Vagina (tissue), 2 donors: ENCODE results near the gene EHD2. TPM values are rescaled to one million over a fixed set of nuclear protein-coding genes. Genes with fewer than 3 reads are reported as not detected.

Source experiments
- DNase-seq, 2 donors: peaks; one replicate each; pipeline ENCODE4 v3.0.0-alpha.2; 2017; ENCODE audit errors: extremely low spot score in 2 of 2
- H3K27ac ChIP-seq: fragments of 200-600 bp; sonication (generic); one replicate; pipeline ENCODE4 v1.5.1; 2019
- H3K27me3 ChIP-seq: fragments of 200-600 bp; sonication (generic); one replicate; pipeline ENCODE4 v1.5.1; 2019
- H3K36me3 ChIP-seq, 2 donors: fragments of 200-600 bp; sonication (generic); one replicate each; pipeline ENCODE4 v1.5.1; 2017 to 2019
- H3K4me1 ChIP-seq: fragments of 200-600 bp; sonication (generic); one replicate; pipeline ENCODE4 v1.5.1; 2019
- H3K4me3 ChIP-seq, 2 donors: fragments of 200-600 bp; sonication (generic); 1 replicate in 1 of 2; 2 replicates in 1 of 2; pipeline ENCODE4 v1.5.1; 2016 to 2019
- H3K9me3 ChIP-seq: fragments of 200-600 bp; sonication (generic); one replicate; pipeline ENCODE4 v1.5.1; 2019
- POLR2A ChIP-seq, 2 donors: fragments of 450-650 bp; IDR thresholded peaks; one replicate each; pipeline ENCODE4 v1.6.1; 2017; ENCODE audit warnings: antibody characterized with exemption in 2 of 2, mild to moderate bottlenecking in 2 of 2, moderate library complexity in 2 of 2
- POLR2AphosphoS5 ChIP-seq, 2 donors: sonication (generic); formaldehyde crosslinking; IDR thresholded peaks; one replicate each; pipeline ENCODE4 v1.9.0; 2017; ENCODE audit warnings: antibody characterized with exemption in 2 of 2, mild to moderate bottlenecking in 2 of 2, low read depth in 1 of 2; ENCODE audit not compliant: insufficient read depth in 1 of 2
- intact Hi-C: fragments of 100-400 bp; cut with DNase I; formaldehyde crosslinking; loops from one replicate; pipeline ENCODE4 v1.15.1; 2023
- total RNA-seq: library from RNA; depleted of rRNA; stranded (reverse); fragments of >200 nt; gene quantifications from one replicate; pipeline ENCODE4 v1.2.3, GENCODE V29; 2016
- TF ChIP-seq, protein P1 (sequence below), 3 experiments: fragments of 450-650 bp in 2 of 3; fragments of 200-600 bp in 1 of 3; sonication (generic) in 1 of 3; IDR thresholded peaks; one replicate each; pipeline ENCODE4 v1.5.1; 2017 to 2019; ENCODE audit warnings: antibody characterized with exemption in 3 of 3, mild to moderate bottlenecking in 2 of 3, moderate library complexity in 2 of 3

Gene EHD2
- total RNA-seq, 1 donor from 2014 or later = 125 TPM

DNA sequence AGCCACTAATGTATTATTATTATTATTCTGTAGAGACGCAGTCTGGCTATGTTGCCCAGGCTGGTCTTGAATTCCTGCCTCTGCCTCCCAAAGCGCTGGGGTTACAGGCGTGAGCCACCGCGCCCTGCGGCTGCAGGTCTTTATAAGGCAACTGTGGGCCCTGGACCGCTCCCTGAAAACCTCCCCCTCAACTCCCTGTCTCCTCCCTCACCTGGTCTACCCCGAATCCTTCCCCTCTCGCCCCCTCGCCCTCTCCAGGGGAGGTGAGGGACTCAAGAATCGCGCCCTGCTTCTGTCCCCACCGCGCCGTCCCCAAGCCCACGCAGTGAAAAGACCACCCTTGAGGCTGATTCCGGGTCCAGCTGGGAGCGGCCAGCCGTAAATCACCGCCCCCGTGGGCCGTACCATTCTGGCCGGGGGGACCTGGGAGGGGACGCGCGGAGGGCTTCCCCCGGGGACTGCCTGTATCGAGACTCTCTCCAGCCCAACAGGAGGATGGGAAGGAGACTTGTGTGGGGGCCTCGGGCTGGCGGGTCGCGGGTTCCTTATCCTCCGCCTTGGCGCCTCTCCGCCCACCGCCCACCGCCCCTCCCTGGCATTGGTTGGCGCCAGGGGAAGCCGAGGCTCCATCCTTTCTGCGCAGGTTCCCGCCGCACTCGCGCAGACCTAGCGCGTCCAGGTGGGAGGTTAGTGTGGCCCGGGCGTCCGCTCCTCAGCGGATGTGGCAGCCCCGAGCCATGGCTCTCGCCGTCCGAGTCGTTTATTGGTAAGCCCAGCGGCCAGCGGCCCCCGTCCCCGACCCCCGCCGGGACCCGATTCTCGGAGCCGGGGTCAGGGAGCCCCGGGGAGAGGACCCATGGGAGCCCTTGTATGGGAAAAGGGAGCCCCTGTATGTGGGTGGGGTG, 65.1 kb downstream of the EHD2 start, which contains the start of gene SELENOW:
TSS of gene SELENOW (plus strand) at position 655 of the 905 bp plus-strand sequence. CDS start at position 738, 83 bp downstream.
- Histone ChIP-seq H3K36me3 (peaks cover 0 to 15% of the 10 kb centered on the region in 2 donors), H3K27ac (peak within 1 kb of the TSS; percentile 99), H3K27me3 (no peaks in the 10 kb centered on the region), H3K9me3 (no peaks in the 10 kb centered on the region), H3K4me3 (peak within 1 kb of the TSS; percentile 86), H3K4me1 (peaks cover 47% of the 10 kb centered on the region)
- TF ChIP-seq, protein P1, sequence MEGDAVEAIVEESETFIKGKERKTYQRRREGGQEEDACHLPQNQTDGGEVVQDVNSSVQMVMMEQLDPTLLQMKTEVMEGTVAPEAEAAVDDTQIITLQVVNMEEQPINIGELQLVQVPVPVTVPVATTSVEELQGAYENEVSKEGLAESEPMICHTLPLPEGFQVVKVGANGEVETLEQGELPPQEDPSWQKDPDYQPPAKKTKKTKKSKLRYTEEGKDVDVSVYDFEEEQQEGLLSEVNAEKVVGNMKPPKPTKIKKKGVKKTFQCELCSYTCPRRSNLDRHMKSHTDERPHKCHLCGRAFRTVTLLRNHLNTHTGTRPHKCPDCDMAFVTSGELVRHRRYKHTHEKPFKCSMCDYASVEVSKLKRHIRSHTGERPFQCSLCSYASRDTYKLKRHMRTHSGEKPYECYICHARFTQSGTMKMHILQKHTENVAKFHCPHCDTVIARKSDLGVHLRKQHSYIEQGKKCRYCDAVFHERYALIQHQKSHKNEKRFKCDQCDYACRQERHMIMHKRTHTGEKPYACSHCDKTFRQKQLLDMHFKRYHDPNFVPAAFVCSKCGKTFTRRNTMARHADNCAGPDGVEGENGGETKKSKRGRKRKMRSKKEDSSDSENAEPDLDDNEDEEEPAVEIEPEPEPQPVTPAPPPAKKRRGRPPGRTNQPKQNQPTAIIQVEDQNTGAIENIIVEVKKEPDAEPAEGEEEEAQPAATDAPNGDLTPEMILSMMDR (IDR thresholded peaks at IDR 0.05) = no peak
- TF ChIP-seq POLR2A (IDR thresholded peaks at IDR 0.05) = peak in 1 of 2 donors; percentile 95
- TF ChIP-seq POLR2AphosphoS5 (IDR thresholded peaks at IDR 0.05; ENCODE audit: insufficient read depth in 1 of 2, low read depth in 1 of 2) = peak; percentile 89 to 99
- intact Hi-C loops = no loop called here
- no peak for DNase-seq

DNA sequence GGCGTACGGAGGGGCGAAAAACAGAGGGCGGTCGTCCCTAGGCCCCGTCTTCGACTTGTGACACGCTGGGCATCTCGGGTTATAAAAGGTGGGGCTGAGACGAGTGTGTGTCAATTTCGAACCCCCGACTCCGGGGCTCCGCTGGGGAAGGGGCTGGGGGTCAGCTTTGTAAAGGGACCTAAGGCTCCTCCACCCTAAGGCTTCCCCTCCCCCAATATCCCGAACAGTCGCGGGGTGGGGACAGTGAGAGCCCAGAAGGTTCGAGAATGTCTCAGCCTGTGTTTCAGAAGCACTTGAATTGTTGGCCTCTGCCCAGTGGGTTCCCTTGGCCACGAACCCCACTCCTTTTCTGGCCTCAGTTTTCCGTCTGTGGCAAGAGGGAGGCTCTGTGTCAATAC, 65.7 kb downstream of the EHD2 start:
- peak overlapping the region; percentile 99 for H3K27ac ChIP-seq
- peaks cover 47% of the 10 kb centered on the region for H3K4me1 ChIP-seq

DNA sequence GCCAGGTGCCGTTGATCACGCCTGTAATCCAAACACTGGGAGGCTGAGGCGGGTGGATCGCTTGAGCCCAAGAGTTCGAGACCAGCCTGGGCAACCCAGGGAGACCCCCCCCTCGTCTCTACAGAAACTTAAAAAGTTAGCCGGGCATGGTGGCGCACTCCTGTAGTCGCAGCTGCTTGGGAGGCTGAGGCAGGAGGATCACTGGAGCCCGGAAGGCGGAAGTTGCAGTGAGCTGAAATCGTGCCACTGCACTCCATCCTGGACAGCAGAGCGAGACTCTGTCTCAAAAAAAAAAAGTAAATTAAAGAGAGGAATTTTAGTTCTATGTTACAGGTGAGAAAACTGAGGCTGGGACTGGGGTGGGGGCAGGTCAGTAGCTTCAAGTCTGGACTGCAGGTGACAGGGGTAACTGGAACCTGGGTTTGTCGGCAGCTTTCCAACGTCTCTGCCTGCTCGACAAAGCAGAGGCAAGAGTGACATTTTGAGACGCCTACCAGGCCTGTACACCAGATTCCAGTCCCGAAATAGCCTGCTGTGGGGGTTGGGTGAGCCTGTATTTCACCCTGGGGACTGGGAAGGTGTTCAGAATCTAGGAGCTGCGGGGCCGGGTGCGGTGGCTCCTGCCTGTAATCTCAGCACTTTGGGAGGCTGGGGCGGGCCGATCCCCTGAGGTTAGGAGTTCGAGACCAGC, 66.4 kb downstream of the EHD2 start:
- DNase-seq = no peak
- peak overlapping the region; percentile 86 for H3K4me3 ChIP-seq
- intact Hi-C loops = loop anchor here (10.0 kb wide), 1 partner anchor 65 kb away; the partner anchor contains the start of gene EHD2
- peak overlapping the region; percentile 99 for H3K27ac ChIP-seq
- TF ChIP-seq POLR2AphosphoS5 (IDR thresholded peaks at IDR 0.05; ENCODE audit: insufficient read depth in 1 of 2, low read depth in 1 of 2) = peak in 1 of 2 donors; percentile 46
- TF ChIP-seq, protein P1 (IDR thresholded peaks at IDR 0.05) = no peak
- no peak for TF ChIP-seq POLR2A (IDR thresholded peaks at IDR 0.05)
- H3K36me3 ChIP-seq = peaks cover 0 to 29% of the 10 kb centered on the region in 2 donors
- H3K4me1 ChIP-seq = peaks cover 47% of the 10 kb centered on the region
- H3K9me3 ChIP-seq = no peaks in the 10 kb centered on the region
- H3K27me3 ChIP-seq = no peaks in the 10 kb centered on the region

More for the DNA sequence above, 65.7 kb downstream of the EHD2 start:
- intact Hi-C loops = no loop called here
- H3K36me3 ChIP-seq = peaks cover 0 to 22% of the 10 kb centered on the region in 2 donors
- no peaks in the 10 kb centered on the region for H3K9me3 ChIP-seq
- DNase-seq = no peak
- H3K27me3 ChIP-seq = no peaks in the 10 kb centered on the region
- TF ChIP-seq POLR2AphosphoS5 (IDR thresholded peaks at IDR 0.05; ENCODE audit: insufficient read depth in 1 of 2, low read depth in 1 of 2) (no peak), POLR2A (IDR thresholded peaks at IDR 0.05) (no peak)
- TF ChIP-seq, protein P1 (IDR thresholded peaks at IDR 0.05) = no peak
- H3K4me3 ChIP-seq = peak overlapping the region; percentile 86

- Histone ChIP-seq H3K36me3 (peaks cover 0 to 33% of the 10 kb centered on the region in 2 donors), H3K9me3 (no peaks in the 10 kb centered on the region), H3K4me1 (peaks cover 47% of the 10 kb centered on the region), H3K4me3 (peak overlapping the region; percentile 86), H3K27ac (peak overlapping the region; percentile 99), H3K27me3 (no peaks in the 10 kb centered on the region)
- TF ChIP-seq POLR2A (IDR thresholded peaks at IDR 0.05) (no peak), POLR2AphosphoS5 (IDR thresholded peaks at IDR 0.05; ENCODE audit: insufficient read depth in 1 of 2, low read depth in 1 of 2) (no peak)
- TF ChIP-seq, protein P1 (IDR thresholded peaks at IDR 0.05) = no peak
- no peak for DNase-seq
- intact Hi-C loops = loop anchor here (10.0 kb wide), 1 partner anchor 65 kb away; the partner anchor contains the start of gene EHD2
These were observed 67.0 kb downstream of the EHD2 start for GRCh38 chr19:47780215-47780551.
